HEK293 (cell line): Measurements from ENCODE around the gene FGF16.

Experiments used
- CTCF ChIA-PET: fragments of 350-600 bp; formaldehyde crosslinking; extraction: SDS; loops from one replicate; lab custom pipeline; 2021; ENCODE audit warnings: antibody characterized with exemption; lab: Yijun Ruan, JAX
- POLR2A ChIA-PET: fragments of 300-600 bp; formaldehyde crosslinking; extraction: SDS; loops from one replicate; lab custom pipeline; 2020; ENCODE audit warnings: antibody characterized with exemption, inconsistent platforms; lab: Yijun Ruan, JAX
- H3K27ac ChIP-seq: fragments of 200-500 bp; sonication (Bioruptor generic); 2 replicates; pipeline ENCODE4 v1.5.1; 2014; ENCODE audit warnings: low read depth, low read length, control low read depth, inconsistent platforms; ENCODE audit errors: extremely low read depth
- H3K36me3 ChIP-seq, 2 experiments: fragments of 200-500 bp in 1 of 2; sonication (Bioruptor generic) in 1 of 2; 1 replicate in 1 of 2; 2 replicates in 1 of 2; pipeline ENCODE4 v1.5.1; 2014 to 2017; ENCODE audit warnings: inconsistent platforms in 2 of 2, low read length in 2 of 2; ENCODE audit not compliant: control insufficient read depth in 2 of 2, insufficient read depth in 1 of 2
- H3K4me1 ChIP-seq: fragments of 200-500 bp; sonication (Bioruptor generic); 2 replicates; pipeline ENCODE4 v1.5.1; 2014; ENCODE audit warnings: mild to moderate bottlenecking, low read length, inconsistent platforms; ENCODE audit not compliant: control insufficient read depth, insufficient read depth
- H3K4me3 ChIP-seq: 2 replicates; pipeline ENCODE4 v1.5.1; 2011; ENCODE audit warnings: low read depth, mild to moderate bottlenecking, control low read depth, low read length, moderate library complexity
- H3K9me3 ChIP-seq: fragments of 200-500 bp; sonication (Bioruptor generic); 2 replicates; pipeline ENCODE4 v1.5.1; 2014; ENCODE audit warnings: low read depth, low read length, inconsistent platforms; ENCODE audit not compliant: control insufficient read depth, insufficient read depth
- ATF2 ChIP-seq: fragments of 450-650 bp; formaldehyde crosslinking; IDR thresholded peaks from 2 replicates; pipeline ENCODE4 v1.5.1; 2016; ENCODE audit warnings: missing biosample characterization, missing genetic modification characterization, low read depth
- WT1 ChIP-seq: fragments of 450-650 bp; formaldehyde crosslinking; IDR thresholded peaks from 2 replicates; pipeline ENCODE4 v1.5.1; 2016; ENCODE audit warnings: missing biosample characterization, missing genetic modification characterization
- ZBTB1 ChIP-seq: fragments of 450-650 bp; formaldehyde crosslinking; IDR thresholded peaks from 2 replicates; pipeline ENCODE4 v1.5.1; 2016; ENCODE audit warnings: missing biosample characterization, missing genetic modification characterization
- ZBTB10 ChIP-seq: fragments of 450-650 bp; formaldehyde crosslinking; IDR thresholded peaks from 2 replicates; pipeline ENCODE4 v1.5.1; 2016; ENCODE audit warnings: missing biosample characterization, missing genetic modification characterization
- ZBTB7A ChIP-seq: fragments of 450-650 bp; formaldehyde crosslinking; IDR thresholded peaks from 2 replicates; pipeline ENCODE4 v1.5.1; 2016; ENCODE audit warnings: low read depth, missing biosample characterization, missing genetic modification characterization
- ZEB2 ChIP-seq: fragments of 450-650 bp; formaldehyde crosslinking; IDR thresholded peaks from 2 replicates; pipeline ENCODE4 v1.5.1; 2016; ENCODE audit warnings: missing biosample characterization, missing genetic modification characterization
- ZIC2 ChIP-seq: fragments of 450-650 bp; formaldehyde crosslinking; IDR thresholded peaks from 2 replicates; pipeline ENCODE4 v1.5.1; 2016; ENCODE audit warnings: missing biosample characterization, missing genetic modification characterization
- ZNF155 ChIP-seq: fragments of 450-650 bp; formaldehyde crosslinking; IDR thresholded peaks from 2 replicates; pipeline ENCODE4 v1.5.1; 2016; ENCODE audit warnings: missing biosample characterization, missing genetic modification characterization
- ZNF169 ChIP-seq: fragments of 450-650 bp; formaldehyde crosslinking; IDR thresholded peaks from 2 replicates; pipeline ENCODE4 v1.5.1; 2016; ENCODE audit warnings: missing biosample characterization, missing genetic modification characterization
- ZNF23 ChIP-seq: fragments of 450-650 bp; formaldehyde crosslinking; IDR thresholded peaks from 2 replicates; pipeline ENCODE4 v1.5.1; 2016; ENCODE audit warnings: missing biosample characterization, missing genetic modification characterization, borderline replicate concordance
- ZNF248 ChIP-seq: fragments of 450-650 bp; formaldehyde crosslinking; IDR thresholded peaks from 2 replicates; pipeline ENCODE4 v1.5.1; 2017; ENCODE audit warnings: missing biosample characterization, missing genetic modification characterization
- ZNF26 ChIP-seq: fragments of 450-650 bp; formaldehyde crosslinking; IDR thresholded peaks from 2 replicates; pipeline ENCODE4 v1.5.1; 2016; ENCODE audit warnings: missing biosample characterization, missing genetic modification characterization
- ZNF311 ChIP-seq: fragments of 450-650 bp; formaldehyde crosslinking; IDR thresholded peaks from 2 replicates; pipeline ENCODE4 v1.5.1; 2017; ENCODE audit warnings: missing biosample characterization, missing genetic modification characterization, borderline replicate concordance
- ZNF366 ChIP-seq: fragments of 450-650 bp; formaldehyde crosslinking; conservative IDR thresholded peaks from 2 replicates; pipeline ENCODE4 v1.5.1; 2016; ENCODE audit warnings: missing biosample characterization, missing genetic modification characterization
- ZNF37A ChIP-seq: fragments of 450-650 bp; IDR thresholded peaks from 2 replicates; pipeline ENCODE4 v1.5.1; 2018; ENCODE audit warnings: missing biosample characterization, missing genetic modification characterization
- ZNF391 ChIP-seq: fragments of 450-650 bp; formaldehyde crosslinking; IDR thresholded peaks from 2 replicates; pipeline ENCODE4 v1.5.1; 2016; ENCODE audit warnings: low read depth, missing biosample characterization, missing genetic modification characterization, borderline replicate concordance
- ZNF488 ChIP-seq: fragments of 450-650 bp; formaldehyde crosslinking; IDR thresholded peaks from 2 replicates; pipeline ENCODE4 v1.5.1; 2016; ENCODE audit warnings: missing biosample characterization, missing genetic modification characterization
- ZNF514 ChIP-seq: fragments of 450-650 bp; formaldehyde crosslinking; IDR thresholded peaks from 2 replicates; pipeline ENCODE4 v1.5.1; 2016; ENCODE audit warnings: missing biosample characterization, missing genetic modification characterization
- ZNF580 ChIP-seq: fragments of 450-650 bp; formaldehyde crosslinking; IDR thresholded peaks from 2 replicates; pipeline ENCODE4 v1.5.1; 2016; ENCODE audit warnings: missing biosample characterization, missing genetic modification characterization
- ZNF785 ChIP-seq: fragments of 450-650 bp; formaldehyde crosslinking; IDR thresholded peaks from 2 replicates; pipeline ENCODE4 v1.5.1; 2016; ENCODE audit warnings: missing biosample characterization, missing genetic modification characterization
- ZNF791 ChIP-seq: fragments of 450-650 bp; formaldehyde crosslinking; IDR thresholded peaks from 2 replicates; pipeline ENCODE4 v1.5.1; 2016; ENCODE audit warnings: missing biosample characterization, missing genetic modification characterization
- ZNF843 ChIP-seq: fragments of 450-650 bp; formaldehyde crosslinking; IDR thresholded peaks from 2 replicates; pipeline ENCODE4 v1.5.1; 2016; ENCODE audit warnings: missing biosample characterization, missing genetic modification characterization
- ZSCAN23 ChIP-seq: fragments of 450-650 bp; formaldehyde crosslinking; IDR thresholded peaks from 2 replicates; pipeline ENCODE4 v1.5.1; 2016; ENCODE audit warnings: missing biosample characterization, missing genetic modification characterization
- ZSCAN30 ChIP-seq: fragments of 450-650 bp; IDR thresholded peaks from 2 replicates; pipeline ENCODE4 v1.5.1; 2018; ENCODE audit warnings: missing biosample characterization, mild to moderate bottlenecking, missing genetic modification characterization, moderate library complexity
- ZSCAN4 ChIP-seq: fragments of 450-650 bp; formaldehyde crosslinking; IDR thresholded peaks from 2 replicates; pipeline ENCODE4 v1.5.1; 2017; ENCODE audit warnings: missing biosample characterization, missing genetic modification characterization

FGF16 gene

GRCh38 chrX:77444545-77444944 is 2.6 kb upstream of the FGF16 start (continued):
- TF ChIP-seq ZNF488 (tag by site-specific recombination) = no peak
- TF ChIP-seq ZSCAN4 (tag by site-specific recombination) = no peak
- no peak for TF ChIP-seq ZNF843 (tag by site-specific recombination)

GRCh38 chrX:77446029-77446585 is 1.1 kb upstream of the FGF16 start:
- POLR2A ChIA-PET = no interaction called here
- CTCF ChIA-PET = no interaction called here

GRCh38 chrX:77447653-77448569 is 722 bp downstream of the FGF16 start:
- H3K36me3 ChIP-seq = no peaks in the 10 kb centered on the region
- H3K4me1 ChIP-seq = no peaks in the 10 kb centered on the region
- H3K9me3 ChIP-seq = no peaks in the 10 kb centered on the region
- no peak overlapping the region for H3K4me3 ChIP-seq
- CTCF ChIA-PET = interaction anchor here (0.5 to 0.7 kb wide), 2 partner anchors 64 to 181 kb away, joined by 3 read pairs; no protein-coding TSS in a partner anchor
- POLR2A ChIA-PET = no interaction called here
- no peak overlapping the region for H3K27ac ChIP-seq
- TF ChIP-seq ZNF514 (tag by site-specific recombination) = no peak
- TF ChIP-seq ZNF785 (tag by site-specific recombination) = no peak
- no peak for TF ChIP-seq ZNF791 (tag by site-specific recombination)
- TF ChIP-seq ZNF311 (tag by site-specific recombination) = no peak
- TF ChIP-seq ZSCAN30 = no peak
- TF ChIP-seq ZNF26 (tag by site-specific recombination) = no peak
- no peak for TF ChIP-seq WT1 (tag by site-specific recombination)
- no peak for TF ChIP-seq ZIC2 (tag by site-specific recombination)
- TF ChIP-seq ZNF391 (tag by site-specific recombination) = no peak
- TF ChIP-seq ZNF580 (tag by site-specific recombination) = no peak
- TF ChIP-seq ZNF23 = no peak
- no peak for TF ChIP-seq ZNF169 (tag by site-specific recombination)
- TF ChIP-seq ZBTB10 = no peak
- no peak for TF ChIP-seq ZBTB7A (tag by site-specific recombination)
- TF ChIP-seq ZNF248 = no peak
- no peak for TF ChIP-seq ZBTB1 (tag by site-specific recombination)
- TF ChIP-seq ZEB2 (tag by site-specific recombination) = no peak
- TF ChIP-seq ATF2 = no peak

More at GRCh38 chrX:77446029-77446585, 1.1 kb upstream of the FGF16 start:
- Histone ChIP-seq H3K27ac (no peak overlapping the region), H3K36me3 (no peaks in the 10 kb centered on the region), H3K4me1 (no peaks in the 10 kb centered on the region), H3K4me3 (no peak overlapping the region)
- TF ChIP-seq ZNF37A (tag by site-specific recombination) (no peak), ZNF366 (tag by site-specific recombination) (no peak), ZNF155 (no peak), ZSCAN23 (tag by site-specific recombination) (no peak)
- TF ChIP-seq, all 188 proteins: peak for 0
- no peaks in the 10 kb centered on the region for H3K9me3 ChIP-seq
